K562 (cell line): ENCODE results near the gene CARD14. TPM values are rescaled to one million over a fixed set of nuclear protein-coding genes. Genes with fewer than 3 reads are reported as not detected.
A peak's percentile ranks its signal among the peaks of the same experiment; 100 is the strongest.

ENCODE experiments used
- BHLHE40 ChIP-seq: IDR thresholded peaks from 2 replicates; pipeline ENCODE4 v1.6.1; 2011; ENCODE audit warnings: low read length, improper control_type of control experiment
- FOXA3 ChIP-seq, 2 experiments: fragments of 450-650 bp in 1 of 2; sonication (generic) in 1 of 2; formaldehyde crosslinking; IDR thresholded peaks in 1 of 2; conservative IDR thresholded peaks in 1 of 2; 2 replicates each; pipeline versions ENCODE4 v1.4.0 to v1.8.0; 2020 to 2022; ENCODE audit warnings: mild to moderate bottlenecking in 2 of 2, missing genetic modification reagents in 1 of 2
- MTA2 ChIP-seq: fragments of 450-650 bp; IDR thresholded peaks from 2 replicates; pipeline ENCODE4 v1.6.1; 2016; ENCODE audit warnings: low read depth
- ZFP30 ChIP-seq: fragments of 250-450 bp; sonication (Bioruptor Pico); IDR thresholded peaks from 2 replicates; pipeline ENCODE4 v1.8.0; 2022; ENCODE audit warnings: moderate library complexity, mild to moderate bottlenecking, inconsistent platforms, borderline replicate concordance
- polyA plus RNA-seq, 8 experiments: library from polyadenylated mRNA; depleted of rRNA in 4 of 8; stranded (reverse) in 5 of 8; unstranded in 3 of 8; fragments of >200 nt; fragmentation: Nextera tagmentation in 2 of 8; fragmentation: Illumina TruSeq in 1 of 8; extraction: Ambion mirVana in 2 of 8; extraction: Trizol in 1 of 8; gene quantifications; 2 replicates each; pipeline versions ENCODE4 v1.2.1 to v1.2.3, GENCODE V29; 2011 to 2014; ENCODE audit warnings: inconsistent platforms in 1 of 8, missing spikeins in 1 of 8
- total RNA-seq, 7 experiments: library from RNA; depleted of rRNA in 6 of 7; stranded (reverse); fragments of >200 nt in 6 of 7; fragmentation: Illumina TruSeq in 2 of 7; extraction: Trizol in 2 of 7; gene quantifications; 2 replicates each; pipeline versions ENCODE4 v1.2.1 to v1.2.3, GENCODE V29; 2011 to 2021; ENCODE audit warnings: low replicate concordance in 1 of 7
- TF ChIP-seq, protein P1 (sequence below): fragments of 450-650 bp; formaldehyde crosslinking; IDR thresholded peaks from 2 replicates; pipeline ENCODE4 v1.4.0; 2020; ENCODE audit warnings: mild to moderate bottlenecking
- TF ChIP-seq, protein P2 (sequence below): fragments of 250-450 bp; sonication (Bioruptor Pico); IDR thresholded peaks from 2 replicates; pipeline ENCODE4 v1.5.0; 2021; ENCODE audit warnings: mild to moderate bottlenecking, borderline replicate concordance
- TF ChIP-seq, protein P3 (sequence below): fragments of 450-650 bp; formaldehyde crosslinking; IDR thresholded peaks from 2 replicates; pipeline ENCODE4 v1.4.0; 2020; ENCODE audit warnings: mild to moderate bottlenecking, moderate library complexity
- TF ChIP-seq, protein P4 (sequence below): fragments of 450-650 bp; formaldehyde crosslinking; IDR thresholded peaks from 2 replicates; pipeline ENCODE4 v1.4.0; 2022; ENCODE audit warnings: mild to moderate bottlenecking, moderate library complexity
- TF ChIP-seq, protein P5 (sequence below): IDR thresholded peaks from 3 replicates; pipeline ENCODE4 v1.6.1; 2011; ENCODE audit warnings: borderline replicate concordance, mild to moderate bottlenecking, moderate library complexity; ENCODE audit not compliant: insufficient read length; ENCODE audit errors: extremely low read depth
- TF ChIP-seq, protein P6 (sequence below), 2 experiments: IDR thresholded peaks in 1 of 2; conservative IDR thresholded peaks in 1 of 2; 2 replicates each; pipeline ENCODE4 v1.6.1; 2016; ENCODE audit warnings: low read depth in 2 of 2, mild to moderate bottlenecking in 1 of 2, missing compliant biosample characterization in 1 of 2, missing genetic modification characterization in 1 of 2, moderate library complexity in 1 of 2
- TF ChIP-seq, protein P7 (sequence below): sonication (generic); formaldehyde crosslinking; IDR thresholded peaks from 2 replicates; pipeline ENCODE4 v1.9.0; 2022; ENCODE audit warnings: mild to moderate bottlenecking, missing genetic modification reagents

CARD14 gene
- total and polyA plus RNA-seq, 9 of the 15 experiments (the other 6 are each of a cell fraction or from before 2014, with no cell fraction given) = not detected

DNA sequence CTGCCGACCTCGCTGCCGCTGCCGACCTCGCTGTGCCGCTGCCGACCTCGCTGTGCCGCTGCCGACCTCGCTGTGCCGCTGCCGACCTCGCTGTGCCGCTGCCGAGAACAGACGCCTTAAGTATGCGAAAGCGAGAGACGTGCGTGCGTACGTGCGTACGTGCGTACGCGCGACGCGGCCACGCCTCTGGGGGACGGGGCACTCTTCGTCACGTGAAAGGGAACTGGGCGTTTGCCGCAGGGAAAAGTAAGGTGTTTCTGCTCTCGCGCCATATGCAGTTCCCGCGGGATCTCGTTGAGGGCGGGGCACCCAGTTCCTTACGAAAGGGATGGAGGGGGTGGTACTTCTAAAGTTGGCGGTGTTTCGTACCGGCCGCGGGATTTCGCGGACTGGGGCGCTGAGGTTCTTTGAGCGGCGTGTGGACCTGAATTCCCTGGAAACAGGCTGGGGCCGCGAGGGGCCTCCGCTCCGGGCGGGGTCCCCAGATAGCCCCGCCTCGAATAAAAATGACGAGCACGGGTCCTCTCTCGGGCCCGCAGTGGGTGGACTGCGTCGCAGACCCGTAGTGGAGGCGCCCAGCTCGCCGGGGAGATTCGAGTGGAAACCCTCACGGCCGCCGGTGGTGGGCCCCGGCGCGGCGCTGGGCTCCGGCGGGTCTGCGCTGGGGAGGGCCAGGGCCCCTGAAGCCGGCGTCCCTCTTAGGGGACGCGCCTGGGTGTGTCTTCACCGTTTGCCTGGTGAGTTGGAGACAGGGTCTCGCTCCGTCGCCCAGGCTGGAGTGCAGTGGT, 22.6 kb upstream of the CARD14 start, which contains the start of gene EIF4A3 (continued):
- TF ChIP-seq, protein P1, sequence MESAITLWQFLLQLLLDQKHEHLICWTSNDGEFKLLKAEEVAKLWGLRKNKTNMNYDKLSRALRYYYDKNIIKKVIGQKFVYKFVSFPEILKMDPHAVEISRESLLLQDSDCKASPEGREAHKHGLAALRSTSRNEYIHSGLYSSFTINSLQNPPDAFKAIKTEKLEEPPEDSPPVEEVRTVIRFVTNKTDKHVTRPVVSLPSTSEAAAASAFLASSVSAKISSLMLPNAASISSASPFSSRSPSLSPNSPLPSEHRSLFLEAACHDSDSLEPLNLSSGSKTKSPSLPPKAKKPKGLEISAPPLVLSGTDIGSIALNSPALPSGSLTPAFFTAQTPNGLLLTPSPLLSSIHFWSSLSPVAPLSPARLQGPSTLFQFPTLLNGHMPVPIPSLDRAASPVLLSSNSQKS = no peak
- TF ChIP-seq, protein P2, sequence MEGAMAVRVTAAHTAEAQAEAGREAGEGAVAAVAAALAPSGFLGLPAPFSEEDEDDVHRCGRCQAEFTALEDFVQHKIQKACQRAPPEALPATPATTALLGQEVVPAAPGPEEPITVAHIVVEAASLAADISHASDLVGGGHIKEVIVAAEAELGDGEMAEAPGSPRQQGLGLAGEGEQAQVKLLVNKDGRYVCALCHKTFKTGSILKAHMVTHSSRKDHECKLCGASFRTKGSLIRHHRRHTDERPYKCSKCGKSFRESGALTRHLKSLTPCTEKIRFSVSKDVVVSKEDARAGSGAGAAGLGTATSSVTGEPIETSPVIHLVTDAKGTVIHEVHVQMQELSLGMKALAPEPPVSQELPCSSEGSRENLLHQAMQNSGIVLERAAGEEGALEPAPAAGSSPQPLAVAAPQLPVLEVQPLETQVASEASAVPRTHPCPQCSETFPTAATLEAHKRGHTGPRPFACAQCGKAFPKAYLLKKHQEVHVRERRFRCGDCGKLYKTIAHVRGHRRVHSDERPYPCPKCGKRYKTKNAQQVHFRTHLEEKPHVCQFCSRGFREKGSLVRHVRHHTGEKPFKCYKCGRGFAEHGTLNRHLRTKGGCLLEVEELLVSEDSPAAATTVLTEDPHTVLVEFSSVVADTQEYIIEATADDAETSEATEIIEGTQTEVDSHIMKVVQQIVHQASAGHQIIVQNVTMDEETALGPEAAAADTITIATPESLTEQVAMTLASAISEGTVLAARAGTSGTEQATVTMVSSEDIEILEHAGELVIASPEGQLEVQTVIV (CRISPR knock-in tag) = no peak
- TF ChIP-seq FOXA3 (CRISPR knock-in tag; conservative IDR thresholded peaks at IDR 0.05 in 1 of 2, IDR thresholded peaks at IDR 0.05 in 1 of 2) (no peak), BHLHE40 (peak; percentile 99), ZFP30 (CRISPR knock-in tag) (no peak), MTA2 (no peak)
- TF ChIP-seq, protein P3, sequence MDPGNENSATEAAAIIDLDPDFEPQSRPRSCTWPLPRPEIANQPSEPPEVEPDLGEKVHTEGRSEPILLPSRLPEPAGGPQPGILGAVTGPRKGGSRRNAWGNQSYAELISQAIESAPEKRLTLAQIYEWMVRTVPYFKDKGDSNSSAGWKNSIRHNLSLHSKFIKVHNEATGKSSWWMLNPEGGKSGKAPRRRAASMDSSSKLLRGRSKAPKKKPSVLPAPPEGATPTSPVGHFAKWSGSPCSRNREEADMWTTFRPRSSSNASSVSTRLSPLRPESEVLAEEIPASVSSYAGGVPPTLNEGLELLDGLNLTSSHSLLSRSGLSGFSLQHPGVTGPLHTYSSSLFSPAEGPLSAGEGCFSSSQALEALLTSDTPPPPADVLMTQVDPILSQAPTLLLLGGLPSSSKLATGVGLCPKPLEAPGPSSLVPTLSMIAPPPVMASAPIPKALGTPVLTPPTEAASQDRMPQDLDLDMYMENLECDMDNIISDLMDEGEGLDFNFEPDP = no peak
- TF ChIP-seq, protein P4, sequence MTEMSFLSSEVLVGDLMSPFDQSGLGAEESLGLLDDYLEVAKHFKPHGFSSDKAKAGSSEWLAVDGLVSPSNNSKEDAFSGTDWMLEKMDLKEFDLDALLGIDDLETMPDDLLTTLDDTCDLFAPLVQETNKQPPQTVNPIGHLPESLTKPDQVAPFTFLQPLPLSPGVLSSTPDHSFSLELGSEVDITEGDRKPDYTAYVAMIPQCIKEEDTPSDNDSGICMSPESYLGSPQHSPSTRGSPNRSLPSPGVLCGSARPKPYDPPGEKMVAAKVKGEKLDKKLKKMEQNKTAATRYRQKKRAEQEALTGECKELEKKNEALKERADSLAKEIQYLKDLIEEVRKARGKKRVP = no peak
- TF ChIP-seq, protein P5, sequence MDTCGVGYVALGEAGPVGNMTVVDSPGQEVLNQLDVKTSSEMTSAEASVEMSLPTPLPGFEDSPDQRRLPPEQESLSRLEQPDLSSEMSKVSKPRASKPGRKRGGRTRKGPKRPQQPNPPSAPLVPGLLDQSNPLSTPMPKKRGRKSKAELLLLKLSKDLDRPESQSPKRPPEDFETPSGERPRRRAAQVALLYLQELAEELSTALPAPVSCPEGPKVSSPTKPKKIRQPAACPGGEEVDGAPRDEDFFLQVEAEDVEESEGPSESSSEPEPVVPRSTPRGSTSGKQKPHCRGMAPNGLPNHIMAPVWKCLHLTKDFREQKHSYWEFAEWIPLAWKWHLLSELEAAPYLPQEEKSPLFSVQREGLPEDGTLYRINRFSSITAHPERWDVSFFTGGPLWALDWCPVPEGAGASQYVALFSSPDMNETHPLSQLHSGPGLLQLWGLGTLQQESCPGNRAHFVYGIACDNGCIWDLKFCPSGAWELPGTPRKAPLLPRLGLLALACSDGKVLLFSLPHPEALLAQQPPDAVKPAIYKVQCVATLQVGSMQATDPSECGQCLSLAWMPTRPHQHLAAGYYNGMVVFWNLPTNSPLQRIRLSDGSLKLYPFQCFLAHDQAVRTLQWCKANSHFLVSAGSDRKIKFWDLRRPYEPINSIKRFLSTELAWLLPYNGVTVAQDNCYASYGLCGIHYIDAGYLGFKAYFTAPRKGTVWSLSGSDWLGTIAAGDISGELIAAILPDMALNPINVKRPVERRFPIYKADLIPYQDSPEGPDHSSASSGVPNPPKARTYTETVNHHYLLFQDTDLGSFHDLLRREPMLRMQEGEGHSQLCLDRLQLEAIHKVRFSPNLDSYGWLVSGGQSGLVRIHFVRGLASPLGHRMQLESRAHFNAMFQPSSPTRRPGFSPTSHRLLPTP = no peak
- TF ChIP-seq, protein P6, sequence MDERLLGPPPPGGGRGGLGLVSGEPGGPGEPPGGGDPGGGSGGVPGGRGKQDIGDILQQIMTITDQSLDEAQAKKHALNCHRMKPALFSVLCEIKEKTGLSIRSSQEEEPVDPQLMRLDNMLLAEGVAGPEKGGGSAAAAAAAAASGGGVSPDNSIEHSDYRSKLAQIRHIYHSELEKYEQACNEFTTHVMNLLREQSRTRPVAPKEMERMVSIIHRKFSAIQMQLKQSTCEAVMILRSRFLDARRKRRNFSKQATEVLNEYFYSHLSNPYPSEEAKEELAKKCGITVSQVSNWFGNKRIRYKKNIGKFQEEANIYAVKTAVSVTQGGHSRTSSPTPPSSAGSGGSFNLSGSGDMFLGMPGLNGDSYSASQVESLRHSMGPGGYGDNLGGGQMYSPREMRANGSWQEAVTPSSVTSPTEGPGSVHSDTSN (CRISPR knock-in tag; IDR thresholded peaks at IDR 0.05; ENCODE audit: low read depth) = no peak
- TF ChIP-seq, protein P6 (tag; conservative IDR thresholded peaks at IDR 0.05; ENCODE audit: low read depth) = no peak
- TF ChIP-seq, protein P7, sequence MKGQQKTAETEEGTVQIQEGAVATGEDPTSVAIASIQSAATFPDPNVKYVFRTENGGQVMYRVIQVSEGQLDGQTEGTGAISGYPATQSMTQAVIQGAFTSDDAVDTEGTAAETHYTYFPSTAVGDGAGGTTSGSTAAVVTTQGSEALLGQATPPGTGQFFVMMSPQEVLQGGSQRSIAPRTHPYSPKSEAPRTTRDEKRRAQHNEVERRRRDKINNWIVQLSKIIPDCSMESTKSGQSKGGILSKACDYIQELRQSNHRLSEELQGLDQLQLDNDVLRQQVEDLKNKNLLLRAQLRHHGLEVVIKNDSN (CRISPR knock-in tag) = peak; percentile 96
